GM10266 (cell line): Measurements from ENCODE around the gene OLR1.

Experiments
- DNase-seq: peaks from one replicate; pipeline ENCODE4 v3.0.0; 2012; ENCODE audit errors: extremely low spot score
- TF ChIP-seq, protein P1 (sequence below): IDR thresholded peaks from 2 replicates; pipeline ENCODE4 v1.5.1; 2012; ENCODE audit warnings: mild to moderate bottlenecking, low read depth; ENCODE audit not compliant: control insufficient read depth, insufficient read depth; ENCODE audit errors: missing control alignments

Gene OLR1

GRCh38 chr12:10213168-10214135, 41.5 kb upstream of the OLR1 start:
- TF ChIP-seq, protein P1, sequence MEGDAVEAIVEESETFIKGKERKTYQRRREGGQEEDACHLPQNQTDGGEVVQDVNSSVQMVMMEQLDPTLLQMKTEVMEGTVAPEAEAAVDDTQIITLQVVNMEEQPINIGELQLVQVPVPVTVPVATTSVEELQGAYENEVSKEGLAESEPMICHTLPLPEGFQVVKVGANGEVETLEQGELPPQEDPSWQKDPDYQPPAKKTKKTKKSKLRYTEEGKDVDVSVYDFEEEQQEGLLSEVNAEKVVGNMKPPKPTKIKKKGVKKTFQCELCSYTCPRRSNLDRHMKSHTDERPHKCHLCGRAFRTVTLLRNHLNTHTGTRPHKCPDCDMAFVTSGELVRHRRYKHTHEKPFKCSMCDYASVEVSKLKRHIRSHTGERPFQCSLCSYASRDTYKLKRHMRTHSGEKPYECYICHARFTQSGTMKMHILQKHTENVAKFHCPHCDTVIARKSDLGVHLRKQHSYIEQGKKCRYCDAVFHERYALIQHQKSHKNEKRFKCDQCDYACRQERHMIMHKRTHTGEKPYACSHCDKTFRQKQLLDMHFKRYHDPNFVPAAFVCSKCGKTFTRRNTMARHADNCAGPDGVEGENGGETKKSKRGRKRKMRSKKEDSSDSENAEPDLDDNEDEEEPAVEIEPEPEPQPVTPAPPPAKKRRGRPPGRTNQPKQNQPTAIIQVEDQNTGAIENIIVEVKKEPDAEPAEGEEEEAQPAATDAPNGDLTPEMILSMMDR, result no peak
- DNase-seq, result peak; percentile 78

DNA sequence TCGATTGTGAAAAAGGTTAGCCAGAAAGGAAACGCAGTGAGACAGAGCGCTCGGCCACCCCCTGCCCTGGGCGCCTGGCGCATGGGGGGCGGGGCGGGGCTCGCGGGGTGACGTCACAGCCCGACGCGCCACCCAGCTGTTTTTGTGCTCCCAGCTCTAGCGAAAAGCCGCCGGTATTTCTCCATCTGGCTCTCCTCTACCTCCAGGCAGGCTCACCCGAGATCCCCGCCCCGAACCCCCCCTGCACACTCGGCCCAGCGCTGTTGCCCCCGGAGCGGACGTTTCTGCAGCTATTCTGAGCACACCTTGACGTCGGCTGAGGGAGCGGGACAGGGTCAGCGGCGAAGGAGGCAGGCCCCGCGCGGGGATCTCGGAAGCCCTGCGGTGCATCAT, 40.8 kb upstream of the OLR1 start, which contains the start of gene GABARAPL1:
TSS of gene GABARAPL1 (plus strand) at position 139 of the 393 bp plus-strand sequence. CDS start at position 392, 253 bp downstream.
- peak; percentile 84 for DNase-seq
- TF ChIP-seq, protein P1, result no peak

- TF ChIP-seq, protein P1, result no peak
- peak; percentile 71 for DNase-seq
Measured at GRCh38 chr12:10211940-10212738, 40.2 kb upstream of the OLR1 start.

DNA sequence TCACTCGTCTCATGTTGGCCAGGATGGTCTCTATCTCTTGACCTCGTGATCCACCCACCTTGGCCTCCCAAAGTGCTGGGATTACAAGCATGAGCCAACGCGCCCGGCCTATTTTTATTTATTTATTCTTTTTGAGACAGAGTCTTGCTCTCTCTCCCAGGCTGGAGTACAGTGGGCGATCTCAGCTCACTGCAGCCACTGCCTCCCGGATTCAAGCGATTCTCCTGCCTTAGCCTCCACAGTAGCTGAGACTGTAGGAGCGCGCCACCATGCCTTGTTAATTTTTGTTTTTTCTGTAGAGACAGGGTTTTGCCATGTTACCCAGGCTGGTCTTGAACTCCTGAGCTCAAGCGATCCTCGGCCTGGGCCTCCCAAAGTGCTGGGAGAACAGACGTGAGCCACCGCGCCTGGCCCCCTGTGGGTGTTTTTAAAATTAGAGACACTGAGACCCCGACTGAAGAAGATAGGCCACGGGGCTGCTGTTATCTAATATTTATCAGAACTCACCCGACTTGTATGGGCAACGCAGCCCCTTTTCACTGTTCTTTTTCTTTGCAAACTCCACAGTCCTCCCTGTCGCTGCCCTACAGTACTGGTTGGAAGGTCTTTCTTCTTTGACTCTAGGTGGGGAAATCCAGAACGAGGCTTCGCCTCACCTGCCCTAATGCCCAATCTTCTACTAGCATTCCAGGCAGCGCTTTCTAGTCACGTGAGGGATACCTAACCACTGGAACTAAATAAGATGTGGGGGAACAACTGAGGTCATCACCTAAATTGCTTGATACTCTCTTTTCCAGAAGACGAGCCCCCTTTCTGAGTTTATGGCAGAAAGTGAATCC, 39.4 kb upstream of the OLR1 start:
- DNase-seq, result no peak
- TF ChIP-seq, protein P1, result no peak

DNA sequence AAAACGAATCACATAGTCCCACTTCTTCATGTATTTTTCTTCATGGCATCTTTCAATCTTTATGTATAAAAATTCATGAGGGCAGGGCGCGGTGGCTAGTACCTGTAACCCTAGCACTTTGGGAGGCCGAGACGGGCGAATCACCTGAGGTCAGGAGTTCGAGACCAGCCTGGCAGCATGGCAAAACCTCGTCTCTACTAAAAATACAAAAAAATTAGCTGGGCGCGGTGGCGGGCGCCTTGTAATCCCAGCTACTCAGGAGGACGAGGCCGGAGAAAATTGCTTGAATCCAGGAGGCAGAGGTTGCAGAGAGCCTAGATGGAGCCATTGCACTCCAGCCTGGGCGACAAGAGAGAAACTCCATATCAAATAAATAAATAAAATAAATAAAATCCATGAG, 38.3 kb upstream of the OLR1 start:
- TF ChIP-seq, protein P1, result no peak
- DNase-seq, result no peak

DNA sequence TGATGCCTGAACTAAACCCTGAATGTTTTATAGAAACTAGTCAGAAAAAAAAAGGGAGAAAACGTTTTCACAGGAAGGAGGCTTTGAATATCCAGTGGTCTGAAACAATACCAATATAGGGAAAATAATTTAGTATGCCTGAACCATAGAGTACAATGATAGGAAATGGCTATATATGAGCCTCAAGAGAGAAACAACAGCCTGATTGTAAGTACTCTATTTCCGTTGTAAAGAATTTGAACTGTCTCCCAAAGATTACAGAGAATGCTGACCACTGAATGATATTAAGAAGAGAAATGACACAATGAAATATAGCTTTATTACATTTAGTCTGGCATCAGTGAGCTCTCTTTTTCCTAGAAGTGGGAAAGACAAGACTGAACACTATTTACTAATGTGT, 35.2 kb upstream of the OLR1 start:
- TF ChIP-seq, protein P1, result no peak
- DNase-seq, result no peak
